Activated CD4-positive, alpha-beta T cell treated with anti-CD3 and anti-CD28 coated beads for 48 hours (primary cell): Measurements from ENCODE around the gene XPO6.

Experiments used
- DNase-seq: peaks from one replicate; pipeline ENCODE4 v3.0.0-alpha.2; 2020

XPO6 gene

GRCh38 chr16:28182183-28182582 lies 29.6 kb downstream of the XPO6 start:
- peak; percentile 78 for DNase-seq

GRCh38 chr16:28181515-28181914 lies 30.2 kb downstream of the XPO6 start:
- DNase-seq: no peak

GRCh38 chr16:28180655-28181460 lies 30.9 kb downstream of the XPO6 start:
- no peak for DNase-seq

GRCh38 chr16:28179354-28179753 lies 32.4 kb downstream of the XPO6 start:
- no peak for DNase-seq

GRCh38 chr16:28175715-28176114 lies 36.0 kb downstream of the XPO6 start:
- DNase-seq: no peak

- no peak for DNase-seq
Measured at GRCh38 chr16:28172336-28172735, 39.4 kb downstream of the XPO6 start.

- no peak for DNase-seq
Measured at GRCh38 chr16:28171816-28172215, 39.9 kb downstream of the XPO6 start.

GRCh38 chr16:28168991-28169554 lies 42.7 kb downstream of the XPO6 start:
- peak; percentile 47 for DNase-seq

GRCh38 chr16:28167730-28168129 lies 44.0 kb downstream of the XPO6 start:
- no peak for DNase-seq

- DNase-seq: no peak
Measured at GRCh38 chr16:28167221-28167620, 44.5 kb downstream of the XPO6 start.

- peak; percentile 43 for DNase-seq
Measured at GRCh38 chr16:28166394-28167208, 45.2 kb downstream of the XPO6 start.

- DNase-seq: no peak
Measured at GRCh38 chr16:28165598-28165997, 46.2 kb downstream of the XPO6 start.

- DNase-seq: no peak
Measured at GRCh38 chr16:28164140-28164539, 47.6 kb downstream of the XPO6 start.

GRCh38 chr16:28163699-28164098 lies 48.1 kb downstream of the XPO6 start:
- DNase-seq: no peak

- DNase-seq: no peak
Measured at GRCh38 chr16:28162326-28162877, 49.4 kb downstream of the XPO6 start.

- DNase-seq: no peak
Measured at GRCh38 chr16:28161626-28162025, 50.1 kb downstream of the XPO6 start.

- DNase-seq: no peak
Measured at GRCh38 chr16:28158136-28158535, 53.6 kb downstream of the XPO6 start.

- no peak for DNase-seq
Measured at GRCh38 chr16:28156056-28156680, 55.6 kb downstream of the XPO6 start.

GRCh38 chr16:28155293-28155692 lies 56.5 kb downstream of the XPO6 start:
- DNase-seq: no peak

- no peak for DNase-seq
Measured at GRCh38 chr16:28151180-28151579, 60.6 kb downstream of the XPO6 start.

- DNase-seq: no peak
Measured at GRCh38 chr16:28149011-28149888, 62.5 kb downstream of the XPO6 start.

GRCh38 chr16:28146536-28146935 lies 65.2 kb downstream of the XPO6 start:
- DNase-seq: no peak
